Measurements from ENCODE around the gene CD9.

The CD9 gene

GRCh38 chr12:6274231-6275221, 74.3 kb downstream of the CD9 start:
- H3K9me3 ChIP-seq = no peaks in the 10 kb centered on the region
- no peaks in the 10 kb centered on the region for H3K27me3 ChIP-seq
- H3K4me1 ChIP-seq = peaks cover 0 to 25% (median 12%) of the 10 kb centered on the region in 4 donors
- intact Hi-C loops (cut with DNase I; ENCODE audit: low total_unique reads) = loop anchor here (5.0 kb wide), 1 partner anchor 37 kb away; no protein-coding TSS in a partner anchor
- H3K36me3 ChIP-seq = no peaks in the 10 kb centered on the region
- no peak overlapping the region for H3K4me3 ChIP-seq
- no peak for TF ChIP-seq CTCF (IDR thresholded peaks at IDR 0.05)
- no peak overlapping the region for H3K27ac ChIP-seq
- DNase-seq = no peak

GRCh38 chr12:6275928-6276887, 76.0 kb downstream of the CD9 start:
- no peak for TF ChIP-seq CTCF (IDR thresholded peaks at IDR 0.05)
- Histone ChIP-seq H3K27me3 (no peaks in the 10 kb centered on the region), H3K4me1 (peaks cover 0 to 36% (median 27%) of the 10 kb centered on the region in 4 donors), H3K36me3 (no peaks in the 10 kb centered on the region), H3K4me3 (no peak overlapping the region), H3K27ac (no peak overlapping the region), H3K9me3 (no peaks in the 10 kb centered on the region)
- DNase-seq = peak in 1 of 2 donors; percentile 37
- intact Hi-C loops (cut with DNase I; ENCODE audit: low total_unique reads) = loop anchor here (5.0 kb wide), 1 partner anchor 39 kb away; no protein-coding TSS in a partner anchor

- no peaks in the 10 kb centered on the region for H3K9me3 ChIP-seq
- no peak overlapping the region for H3K4me3 ChIP-seq
- H3K36me3 ChIP-seq = no peaks in the 10 kb centered on the region
- DNase-seq = peak in 1 of 2 donors; percentile 50
- intact Hi-C loops (cut with DNase I; ENCODE audit: low total_unique reads) = loop anchor here (5.0 kb wide), 1 partner anchor 40 kb away; no protein-coding TSS in a partner anchor
- H3K27ac ChIP-seq = peak overlapping the region in 1 of 2 donors; percentile 82
- no peak for TF ChIP-seq CTCF (IDR thresholded peaks at IDR 0.05)
- H3K4me1 ChIP-seq = peaks cover 0 to 36% (median 27%) of the 10 kb centered on the region in 4 donors
- H3K27me3 ChIP-seq = no peaks in the 10 kb centered on the region
These were observed 76.9 kb downstream of the CD9 start for GRCh38 chr12:6276956-6277620.

- intact Hi-C loops (cut with DNase I; ENCODE audit: low total_unique reads) = loop anchor here (2.0 to 5.0 kb wide), 2 partner anchors 41 to 83 kb away; no protein-coding TSS in a partner anchor
These were observed 77.8 kb downstream of the CD9 start for GRCh38 chr12:6277982-6278438.

More at GRCh38 chr12:6277982-6278438, 77.8 kb downstream of the CD9 start:
- Histone ChIP-seq H3K27me3 (no peaks in the 10 kb centered on the region), H3K36me3 (no peaks in the 10 kb centered on the region), H3K4me1 (peaks cover 0 to 36% (median 27%) of the 10 kb centered on the region in 4 donors), H3K4me3 (peak overlapping the region; percentile 49 to 60), H3K9me3 (no peaks in the 10 kb centered on the region), H3K27ac (peak overlapping the region; percentile 77 to 82)
- peak in 1 of 2 donors; percentile 77 for DNase-seq
- no peak for TF ChIP-seq CTCF (IDR thresholded peaks at IDR 0.05)

Measured in tibial artery (tissue), 4 donors.